IMR-90 (cell line): ENCODE measurements around the gene WDR27.

Experiments used
- CTCF ChIP-seq: conservative IDR thresholded peaks from 2 replicates; pipeline ENCODE4 v1.5.1; 2012; ENCODE audit warnings: mild to moderate bottlenecking, low read depth, low read length, improper control_type of control experiment
- POLR2A ChIP-seq: IDR thresholded peaks from 2 replicates; pipeline ENCODE4 v1.6.1; 2012; ENCODE audit warnings: mild to moderate bottlenecking, low read depth, low read length
- RCOR1 ChIP-seq: IDR thresholded peaks from 2 replicates; pipeline ENCODE4 v1.6.1; 2012; ENCODE audit warnings: mild to moderate bottlenecking, low read length, improper control_type of control experiment; ENCODE audit not compliant: insufficient replicate concordance

DNA sequence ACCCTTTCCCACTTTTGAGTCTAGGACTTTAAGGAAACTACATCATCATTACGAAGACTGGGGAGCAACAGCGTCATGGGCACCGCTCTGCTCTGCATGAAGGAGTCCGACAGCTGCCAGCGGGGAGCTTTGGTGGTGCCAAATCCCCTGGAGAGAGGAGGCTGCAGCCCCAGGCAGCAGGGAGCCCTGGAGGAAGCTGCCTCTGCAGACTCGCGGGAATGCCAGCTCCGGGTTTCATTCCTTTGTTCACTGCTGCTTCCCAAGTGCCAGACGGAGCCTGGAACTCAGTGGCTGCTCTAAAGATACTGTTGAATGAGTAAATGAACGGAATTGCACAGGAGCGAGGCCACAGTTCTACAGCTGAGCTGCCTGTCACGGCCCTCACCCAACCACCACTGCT lies 251.7 kb downstream of the WDR27 start:
- no peak for TF ChIP-seq POLR2A
- TF ChIP-seq CTCF, result no peak
- no peak for TF ChIP-seq RCOR1
